GM13977 (cell line): Measurements from ENCODE around the gene GALT.

ENCODE experiments used
- DNase-seq: peaks from one replicate; pipeline ENCODE4 v3.0.0; 2012; ENCODE audit warnings: low spot score
- CTCF ChIP-seq: IDR thresholded peaks from 2 replicates; pipeline ENCODE4 v1.5.1; 2012; ENCODE audit warnings: mild to moderate bottlenecking, control low read depth; ENCODE audit not compliant: insufficient read depth; ENCODE audit errors: extremely low read depth, missing control alignments
- in situ Hi-C: fragments of 300-500 bp; cut with MboI; formaldehyde crosslinking; loops from one replicate; pipeline ENCODE4 v1.12.0; 2022; ENCODE audit warnings: low sequenced_read_pairs, low pct_unique_long_range_greater_than_20kb, mixed read lengths, inconsistent platforms; ENCODE audit not compliant: unreplicated experiment

The GALT gene

DNA sequence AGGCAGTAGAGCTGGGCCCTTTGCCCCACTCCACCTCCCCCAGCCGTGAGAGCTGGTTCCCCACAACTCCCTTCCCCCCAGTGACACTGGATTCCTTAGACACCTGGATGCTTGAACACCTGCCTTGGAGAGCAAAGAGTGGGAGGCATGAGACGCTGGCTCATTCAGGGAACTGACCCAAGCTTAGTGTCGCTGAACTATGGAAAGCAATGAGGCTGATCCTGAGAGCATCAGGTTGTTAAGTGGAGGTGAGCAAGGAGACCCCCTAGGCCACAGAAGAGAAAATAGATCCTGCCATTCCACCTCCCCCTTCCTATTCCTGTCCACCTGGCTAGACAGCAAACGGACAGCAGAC lies 42.6 kb downstream of the GALT start:
- in situ Hi-C loops: no loop called here
- TF ChIP-seq CTCF: no peak

GRCh38 chr9:34689512-34689911 lies 43.0 kb downstream of the GALT start:
- no peak for DNase-seq
- no peak for TF ChIP-seq CTCF
- in situ Hi-C loops: no loop called here

More for the DNA sequence above, 42.6 kb downstream of the GALT start:
- no peak for DNase-seq

- in situ Hi-C loops: no loop called here
- no peak for TF ChIP-seq CTCF
- DNase-seq: no peak
Observed at GRCh38 chr9:34690983-34691935, 44.8 kb downstream of the GALT start, which contains the start of gene CCL19. CCL19 (minus strand) TSS chr9:34691276; CDS start chr9:34691139, 137 bp downstream.

- DNase-seq: no peak
- in situ Hi-C loops: no loop called here
- TF ChIP-seq CTCF: no peak
Observed at GRCh38 chr9:34691936-34692315, 45.5 kb downstream of the GALT start.

- no peak for TF ChIP-seq CTCF
- no peak for DNase-seq
- in situ Hi-C loops: no loop called here
Observed at GRCh38 chr9:34693560-34693959, 47.1 kb downstream of the GALT start.

GRCh38 chr9:34694811-34695210 lies 48.3 kb downstream of the GALT start:
- TF ChIP-seq CTCF: no peak
- DNase-seq: no peak
- in situ Hi-C loops: no loop called here
